CD8-positive, alpha-beta memory T cell (primary cell): ENCODE data around the gene GALNT3. TPM values are rescaled to one million over a fixed set of nuclear protein-coding genes. Genes with fewer than 3 reads are reported as not detected.
A peak's percentile ranks its signal among the peaks of the same experiment; 100 is the strongest.

Experiments used
- CTCF ChIA-PET: fragments of 350-600 bp; sonication (Branson Sonifier 250); formaldehyde crosslinking; loops from one replicate; lab custom pipeline; 2021; ENCODE audit warnings: antibody characterized with exemption; lab: Charles Lee
- POLR2A ChIA-PET: fragments of 350-600 bp; sonication (Branson Sonifier 250); formaldehyde crosslinking; loops from one replicate; lab custom pipeline; 2021; ENCODE audit warnings: antibody characterized with exemption; lab: Charles Lee
- DNase-seq, 5 donors: peaks; one replicate each; pipeline versions ENCODE4 v3.0.0 to v3.0.0-alpha.2; 2020 to 2022; ENCODE audit warnings: mixed read lengths in 1 of 5
- H3K27ac ChIP-seq: one replicate; pipeline ENCODE4 v1.7.0; 2013; ENCODE audit warnings: low read depth, mild to moderate bottlenecking, low read length, moderate library complexity
- H3K27me3 ChIP-seq: 2 replicates; pipeline ENCODE4 v1.7.0; 2013; ENCODE audit warnings: low read length, mild to moderate bottlenecking; ENCODE audit not compliant: insufficient read depth, poor library complexity, severe bottlenecking
- H3K36me3 ChIP-seq: 2 replicates; pipeline ENCODE4 v1.7.0; 2013; ENCODE audit warnings: mild to moderate bottlenecking, low read length, moderate library complexity; ENCODE audit not compliant: insufficient read depth
- H3K4me1 ChIP-seq: 2 replicates; pipeline ENCODE4 v1.7.0; 2013; ENCODE audit warnings: mild to moderate bottlenecking, low read length, moderate library complexity; ENCODE audit not compliant: insufficient read depth
- H3K4me3 ChIP-seq: 2 replicates; pipeline ENCODE4 v1.7.0; 2013; ENCODE audit warnings: mild to moderate bottlenecking, low read length
- H3K9me3 ChIP-seq: 2 replicates; pipeline ENCODE4 v1.7.0; 2013; ENCODE audit warnings: mild to moderate bottlenecking, low read length
- H3K27ac Mint-ChIP-seq, 8 donors: one replicate each; pipeline ENCODE4 v1.8.0; 2020 to 2021; ENCODE audit warnings: mixed read lengths in 8 of 8, mild to moderate bottlenecking in 6 of 8, inconsistent platforms in 3 of 8, moderate library complexity in 3 of 8
- H3K27me3 Mint-ChIP-seq, 2 donors: one replicate each; pipeline ENCODE4 v1.8.0; 2020 to 2021; ENCODE audit warnings: mixed read lengths in 2 of 2, mild to moderate bottlenecking in 1 of 2, moderate library complexity in 1 of 2
- H3K36me3 Mint-ChIP-seq, 3 donors: one replicate each; pipeline ENCODE4 v1.8.0; 2020 to 2021; ENCODE audit warnings: mixed read lengths in 3 of 3, inconsistent platforms in 1 of 3, mild to moderate bottlenecking in 1 of 3
- H3K4me1 Mint-ChIP-seq, 3 donors: one replicate each; pipeline ENCODE4 v1.8.0; 2020 to 2021; ENCODE audit warnings: mixed read lengths in 3 of 3, inconsistent platforms in 1 of 3, mild to moderate bottlenecking in 1 of 3
- H3K4me3 Mint-ChIP-seq, 7 donors: one replicate each; pipeline ENCODE4 v1.8.0; 2020 to 2021; ENCODE audit warnings: mixed read lengths in 7 of 7, mild to moderate bottlenecking in 6 of 7, moderate library complexity in 4 of 7, inconsistent platforms in 2 of 7
- H3K9me3 Mint-ChIP-seq, 5 donors: one replicate each; pipeline ENCODE4 v1.8.0; 2020 to 2022; ENCODE audit warnings: mixed read lengths in 5 of 5, mild to moderate bottlenecking in 3 of 5, moderate library complexity in 2 of 5, inconsistent platforms in 1 of 5
- polyA plus RNA-seq: library from polyadenylated mRNA; unstranded; fragments of 300-500 nt; fragmentation: Illumina TruSeq; gene quantifications from one replicate; pipeline ENCODE4 v1.2.3, GENCODE V29; 2021
- total RNA-seq, 2 experiments: library from RNA; stranded (reverse); gene quantifications; one replicate each; pipeline ENCODE4 v1.2.3, GENCODE V29; 2021

GALNT3 gene
- total and polyA plus RNA-seq, 3 experiments from 2014 or later = 2.2 to 3.2 (median 3.0) TPM

DNA sequence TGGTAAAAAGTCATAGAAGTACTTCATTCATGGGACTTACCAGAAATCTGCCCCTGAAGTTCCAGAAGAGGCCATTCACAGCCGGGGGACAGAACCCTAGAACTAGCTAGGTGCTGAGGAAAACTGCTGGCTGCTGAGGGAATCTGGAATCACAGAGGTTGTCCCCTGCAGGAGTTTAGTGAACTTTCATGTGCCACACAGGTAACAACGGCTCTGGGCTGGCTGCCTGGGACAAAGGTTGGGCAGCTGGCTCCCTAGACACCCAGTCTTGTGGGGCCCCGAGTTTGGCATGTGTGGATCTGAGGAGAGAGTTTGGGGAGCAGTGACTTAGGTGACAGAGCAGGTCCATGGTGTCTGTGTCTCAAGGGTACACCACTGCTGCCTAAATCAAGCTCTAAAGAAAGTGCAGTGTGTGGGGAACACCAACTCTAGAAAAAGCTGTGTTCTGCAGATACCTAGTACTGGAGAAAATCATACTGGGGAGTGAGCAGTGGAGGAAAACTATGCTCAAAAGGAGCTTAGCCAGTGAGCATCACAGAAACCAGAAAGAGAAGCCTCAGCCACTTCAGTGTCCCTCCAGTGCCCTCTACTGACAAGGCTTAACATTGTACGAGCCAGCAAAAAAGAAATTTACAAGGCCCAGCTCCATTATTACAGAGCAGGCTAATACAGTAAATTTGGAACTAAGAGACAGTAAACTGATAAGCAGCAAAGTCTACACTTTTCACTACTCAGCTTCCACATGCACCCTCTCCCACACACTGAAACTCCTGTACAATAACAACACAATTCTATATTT is 15.2 kb downstream of the GALNT3 start:
- no peak overlapping the region for H3K27ac ChIP-seq
- Mint-ChIP-seq H3K4me1 (peaks cover 11 to 15% (median 14%) of the 10 kb centered on the region in 3 donors), H3K9me3 (peaks cover 0 to 3% (median 1%) of the 10 kb centered on the region in 5 donors), H3K27me3 (no peaks in the 10 kb centered on the region), H3K36me3 (peaks cover 0 to 17% (median 13%) of the 10 kb centered on the region in 3 donors), H3K27ac (peak overlapping the region in 6 of 8 donors; percentile 7 to 95 (median 66)), H3K4me3 (no peak overlapping the region)
- no peaks in the 10 kb centered on the region for H3K9me3 ChIP-seq
- H3K4me1 ChIP-seq = no peaks in the 10 kb centered on the region
- POLR2A ChIA-PET = no interaction called here
- DNase-seq = no peak
- no peaks in the 10 kb centered on the region for H3K27me3 ChIP-seq
- no peak overlapping the region for H3K4me3 ChIP-seq
- CTCF ChIA-PET = no interaction called here
- H3K36me3 ChIP-seq = no peaks in the 10 kb centered on the region

DNA sequence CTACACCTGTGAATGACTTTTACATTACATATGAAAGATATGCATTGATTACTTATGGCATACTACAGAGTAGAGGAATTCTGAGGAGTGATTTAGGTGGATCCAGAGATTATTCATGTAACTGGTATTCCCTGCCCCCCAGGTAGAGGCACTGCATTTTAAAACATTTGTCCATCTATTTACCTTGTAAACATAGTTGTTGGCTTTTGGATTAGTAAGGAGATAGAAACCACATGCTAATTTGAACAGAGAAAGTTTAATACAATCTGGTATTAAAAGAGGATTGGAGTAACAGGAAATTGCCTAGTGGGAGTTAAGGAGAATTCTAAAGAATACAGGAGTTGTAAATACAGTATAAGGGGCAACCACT is 15.9 kb downstream of the GALNT3 start:
- no peaks in the 10 kb centered on the region for H3K36me3 ChIP-seq
- H3K27ac Mint-ChIP-seq = peak overlapping the region in 7 of 8 donors; percentile 7 to 95 (median 80)
- DNase-seq = no peak
- H3K4me3 ChIP-seq = no peak overlapping the region
- ChIA-PET POLR2A (no interaction called here), CTCF (no interaction called here)
- no peaks in the 10 kb centered on the region for H3K4me1 ChIP-seq
- no peak overlapping the region for H3K4me3 Mint-ChIP-seq
- peak overlapping the region; percentile 21 for H3K27ac ChIP-seq
- H3K9me3 ChIP-seq = no peaks in the 10 kb centered on the region
- H3K27me3 Mint-ChIP-seq = no peaks in the 10 kb centered on the region
- H3K27me3 ChIP-seq = no peaks in the 10 kb centered on the region
- H3K36me3 Mint-ChIP-seq = peaks cover 0 to 17% (median 16%) of the 10 kb centered on the region in 3 donors
- H3K9me3 Mint-ChIP-seq = peaks cover 0 to 6% (median 1%) of the 10 kb centered on the region in 5 donors
- peaks cover 11 to 18% (median 14%) of the 10 kb centered on the region in 3 donors for H3K4me1 Mint-ChIP-seq

DNA sequence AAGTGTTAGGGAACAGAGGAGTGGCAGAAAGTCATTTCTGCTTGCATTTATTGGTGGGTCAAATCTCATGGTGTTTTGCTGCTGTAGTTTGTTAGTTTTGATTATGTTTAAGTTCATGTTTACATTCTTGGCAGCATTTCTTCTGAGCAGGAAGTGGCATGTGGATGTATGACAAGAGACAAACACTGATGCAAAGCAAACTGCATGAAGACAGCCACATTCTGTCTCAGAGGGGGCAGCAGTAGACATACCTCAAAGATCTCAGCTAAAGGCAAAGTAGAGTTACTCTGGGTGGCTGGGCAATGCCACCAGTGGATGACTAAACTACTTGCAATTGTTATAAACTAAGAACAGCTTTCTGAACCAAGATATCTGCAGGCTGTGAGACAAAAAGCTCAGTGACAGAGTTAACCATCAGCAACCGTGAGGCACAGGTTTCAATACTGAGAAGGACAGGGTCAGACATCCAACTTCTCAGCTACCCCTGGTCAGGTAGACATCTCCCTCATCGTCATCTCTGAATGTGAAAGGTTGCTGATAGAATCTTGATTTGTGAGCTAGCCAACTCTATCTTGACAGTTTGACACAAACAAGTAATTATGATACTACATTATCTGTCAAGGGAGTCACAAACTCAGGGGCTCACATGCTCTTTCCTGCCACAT is 16.4 kb downstream of the GALNT3 start:
- CTCF ChIA-PET = no interaction called here
- DNase-seq = peak in 1 of 5 donors; percentile 46
- Mint-ChIP-seq H3K4me1 (peaks cover 11 to 18% (median 14%) of the 10 kb centered on the region in 3 donors), H3K27me3 (no peaks in the 10 kb centered on the region), H3K36me3 (peaks cover 2 to 21% (median 19%) of the 10 kb centered on the region in 3 donors), H3K27ac (peak overlapping the region; percentile 7 to 95 (median 77)), H3K9me3 (peaks cover 0 to 7% (median 1%) of the 10 kb centered on the region in 5 donors), H3K4me3 (peak overlapping the region in 3 of 7 donors; percentile 20 to 45 (median 26))
- H3K36me3 ChIP-seq = no peaks in the 10 kb centered on the region
- POLR2A ChIA-PET = no interaction called here
- H3K4me1 ChIP-seq = no peaks in the 10 kb centered on the region
- H3K9me3 ChIP-seq = no peaks in the 10 kb centered on the region
- H3K4me3 ChIP-seq = no peak overlapping the region
- H3K27ac ChIP-seq = peak overlapping the region; percentile 21
- H3K27me3 ChIP-seq = no peaks in the 10 kb centered on the region

DNA sequence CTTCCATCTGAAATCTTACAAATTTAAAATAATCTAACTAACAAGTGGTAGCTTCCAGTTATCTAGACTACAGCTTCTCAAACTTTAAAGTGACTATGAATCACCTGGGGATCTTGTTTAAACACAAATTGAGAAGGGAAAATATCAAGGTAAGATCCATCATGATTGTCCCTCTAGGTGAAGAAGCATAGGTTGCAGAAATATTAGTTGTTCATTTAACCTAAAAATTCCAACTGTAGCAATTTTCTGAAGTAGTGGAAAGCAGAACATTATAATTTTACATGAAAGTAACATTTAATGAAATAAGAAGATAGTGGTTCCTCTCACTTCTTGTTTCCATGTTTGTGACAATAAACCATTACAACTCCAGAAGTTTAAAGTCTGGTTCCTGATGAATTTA is 17.3 kb downstream of the GALNT3 start:
- H3K36me3 ChIP-seq = no peaks in the 10 kb centered on the region
- CTCF ChIA-PET = no interaction called here
- Mint-ChIP-seq H3K36me3 (peaks cover 3 to 28% (median 18%) of the 10 kb centered on the region in 3 donors), H3K9me3 (peaks cover 0 to 7% (median 1%) of the 10 kb centered on the region in 5 donors), H3K27me3 (no peaks in the 10 kb centered on the region), H3K4me1 (peaks cover 11 to 18% (median 14%) of the 10 kb centered on the region in 3 donors), H3K27ac (peak overlapping the region in 2 of 8 donors; percentile 82 to 92), H3K4me3 (no peak overlapping the region)
- no peaks in the 10 kb centered on the region for H3K27me3 ChIP-seq
- POLR2A ChIA-PET = no interaction called here
- no peak for DNase-seq
- H3K4me3 ChIP-seq = no peak overlapping the region
- no peaks in the 10 kb centered on the region for H3K9me3 ChIP-seq
- no peak overlapping the region for H3K27ac ChIP-seq
- no peaks in the 10 kb centered on the region for H3K4me1 ChIP-seq

DNA sequence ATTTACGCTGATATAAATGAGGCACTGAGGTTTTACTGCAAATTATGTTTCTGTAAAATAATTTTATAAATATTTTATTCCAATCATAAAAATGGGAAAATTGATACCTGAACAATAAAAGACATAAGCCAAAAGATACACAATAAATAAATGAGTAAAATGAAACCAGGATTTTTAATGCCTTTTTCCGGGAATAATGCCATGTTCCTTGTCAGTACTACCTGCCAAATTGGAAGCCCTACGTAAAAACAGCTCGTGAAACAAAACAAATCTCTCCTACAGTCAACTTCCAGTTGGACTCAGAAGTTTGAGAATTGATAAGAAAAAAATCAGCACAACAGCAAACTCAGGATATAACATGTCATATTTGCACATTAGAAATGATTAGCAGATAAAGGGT is 18.0 kb downstream of the GALNT3 start:
- H3K4me1 Mint-ChIP-seq = peaks cover 11 to 18% (median 14%) of the 10 kb centered on the region in 3 donors
- DNase-seq = no peak
- no peak overlapping the region for H3K27ac ChIP-seq
- H3K4me3 Mint-ChIP-seq = no peak overlapping the region
- H3K27me3 ChIP-seq = no peaks in the 10 kb centered on the region
- no peaks in the 10 kb centered on the region for H3K36me3 ChIP-seq
- H3K4me3 ChIP-seq = no peak overlapping the region
- H3K4me1 ChIP-seq = no peaks in the 10 kb centered on the region
- ChIA-PET POLR2A (no interaction called here), CTCF (no interaction called here)
- peaks cover 3 to 28% (median 14%) of the 10 kb centered on the region in 3 donors for H3K36me3 Mint-ChIP-seq
- peak overlapping the region in 2 of 8 donors; percentile 30 to 70 for H3K27ac Mint-ChIP-seq
- no peaks in the 10 kb centered on the region for H3K9me3 ChIP-seq
- no peaks in the 10 kb centered on the region for H3K27me3 Mint-ChIP-seq
- peaks cover 0 to 7% (median 1%) of the 10 kb centered on the region in 5 donors for H3K9me3 Mint-ChIP-seq

DNA sequence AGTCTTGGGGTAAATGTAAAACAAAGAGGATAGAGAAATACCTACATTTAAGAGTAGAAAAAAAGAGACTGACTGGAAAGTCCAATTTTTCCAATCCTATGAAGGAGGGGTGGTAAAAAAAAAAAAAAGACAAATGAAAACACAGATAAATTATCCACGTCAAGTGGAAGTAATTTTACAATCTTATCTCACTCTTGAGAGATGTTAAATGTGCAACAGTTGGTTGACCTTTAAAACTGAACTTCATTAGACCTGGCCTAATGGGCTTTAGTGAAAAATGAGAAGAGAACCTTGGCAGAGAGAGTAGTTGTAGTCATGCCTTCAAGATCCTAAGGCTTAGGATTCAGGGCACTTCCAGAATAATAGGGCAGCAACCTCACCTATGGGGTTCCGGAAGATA is 20.4 kb downstream of the GALNT3 start:
- H3K4me3 ChIP-seq = no peak overlapping the region
- H3K27me3 ChIP-seq = no peaks in the 10 kb centered on the region
- peaks cover 0 to 4% (median 0%) of the 10 kb centered on the region in 5 donors for H3K9me3 Mint-ChIP-seq
- H3K4me3 Mint-ChIP-seq = no peak overlapping the region
- H3K27me3 Mint-ChIP-seq = no peaks in the 10 kb centered on the region
- H3K27ac ChIP-seq = no peak overlapping the region
- no peaks in the 10 kb centered on the region for H3K36me3 ChIP-seq
- no peaks in the 10 kb centered on the region for H3K9me3 ChIP-seq
- POLR2A ChIA-PET = no interaction called here
- no peak overlapping the region for H3K27ac Mint-ChIP-seq
- H3K4me1 Mint-ChIP-seq = peaks cover 14 to 18% (median 15%) of the 10 kb centered on the region in 3 donors
- peaks cover 7 to 11% (median 10%) of the 10 kb centered on the region in 3 donors for H3K36me3 Mint-ChIP-seq
- no peaks in the 10 kb centered on the region for H3K4me1 ChIP-seq
- CTCF ChIA-PET = no interaction called here
- no peak for DNase-seq

DNA sequence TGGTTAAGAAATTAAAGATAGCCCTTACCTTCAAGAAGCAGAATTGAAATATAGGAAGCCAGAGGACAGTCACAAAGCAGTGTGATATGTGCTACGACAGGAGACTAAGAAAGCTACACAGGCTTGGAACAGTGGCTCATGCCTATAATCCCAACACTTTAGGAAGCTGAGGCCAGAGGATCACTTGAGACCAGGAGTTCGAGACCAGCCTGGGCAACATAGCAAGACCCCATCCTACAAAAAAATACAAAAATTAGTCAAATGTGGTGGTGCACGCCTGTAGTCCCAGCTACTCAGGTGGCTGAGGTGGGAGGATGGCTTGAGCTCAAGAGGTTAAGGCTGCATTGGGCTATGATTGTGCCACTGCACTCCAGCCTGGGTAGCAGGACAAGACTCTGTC is 21.9 kb downstream of the GALNT3 start:
- H3K36me3 Mint-ChIP-seq = peaks cover 7 to 11% (median 7%) of the 10 kb centered on the region in 3 donors
- Histone ChIP-seq H3K9me3 (no peaks in the 10 kb centered on the region), H3K4me1 (no peaks in the 10 kb centered on the region), H3K36me3 (no peaks in the 10 kb centered on the region), H3K4me3 (no peak overlapping the region), H3K27me3 (no peaks in the 10 kb centered on the region), H3K27ac (no peak overlapping the region)
- ChIA-PET POLR2A (no interaction called here), CTCF (no interaction called here)
- H3K27me3 Mint-ChIP-seq = no peaks in the 10 kb centered on the region
- H3K4me3 Mint-ChIP-seq = no peak overlapping the region
- H3K4me1 Mint-ChIP-seq = peaks cover 2 to 5% (median 3%) of the 10 kb centered on the region in 3 donors
- no peak for DNase-seq
- no peak overlapping the region for H3K27ac Mint-ChIP-seq
- peaks cover 0 to 4% (median 0%) of the 10 kb centered on the region in 5 donors for H3K9me3 Mint-ChIP-seq
